AG09309 (cell line): ENCODE data around the gene MAPK8IP3.

Experiments used
- DNase-seq: peaks from one replicate; pipeline ENCODE4 v3.0.0-alpha.2; 2010; ENCODE audit warnings: low read depth
- H3K4me3 ChIP-seq: 2 replicates; pipeline ENCODE4 v1.5.1; 2011; ENCODE audit warnings: mild to moderate bottlenecking, low read depth, low read length, moderate library complexity; ENCODE audit not compliant: control insufficient read depth
- CTCF ChIP-seq: IDR thresholded peaks from 2 replicates; pipeline ENCODE4 v1.5.1; 2011; ENCODE audit warnings: mild to moderate bottlenecking, low read depth, low read length, inconsistent platforms; ENCODE audit not compliant: insufficient read depth, control insufficient read depth; ENCODE audit errors: missing control alignments

The MAPK8IP3 gene

GRCh38 chr16:1791256-1791942, 85.4 kb downstream of the MAPK8IP3 start:
- no peak for TF ChIP-seq CTCF
- H3K4me3 ChIP-seq = no peak overlapping the region
- no peak for DNase-seq

- no peak for DNase-seq
- H3K4me3 ChIP-seq = no peak overlapping the region
- no peak for TF ChIP-seq CTCF
Measured at GRCh38 chr16:1791943-1792812, 86.2 kb downstream of the MAPK8IP3 start.

- no peak for DNase-seq
- H3K4me3 ChIP-seq = no peak overlapping the region
- TF ChIP-seq CTCF = no peak
Measured at GRCh38 chr16:1792836-1793577, 87.0 kb downstream of the MAPK8IP3 start.

- DNase-seq = no peak
- no peak for TF ChIP-seq CTCF
- no peak within 1 kb of the TSS for H3K4me3 ChIP-seq
Measured at GRCh38 chr16:1793578-1794220, 87.7 kb downstream of the MAPK8IP3 start, which contains the start of gene IGFALS. IGFALS (minus strand) TSS chr16:1793705; CDS start chr16:1793652, 53 bp downstream.

- DNase-seq = no peak
- no peak for TF ChIP-seq CTCF
- H3K4me3 ChIP-seq = no peak overlapping the region
Measured at GRCh38 chr16:1794221-1794871, 88.4 kb downstream of the MAPK8IP3 start.
